HepG2 (cell line): ENCODE measurements around the gene TFDP2. TPM values are rescaled to one million over a fixed set of nuclear protein-coding genes. Genes with fewer than 3 reads are reported as not detected.
A peak's percentile ranks its signal among the peaks of the same experiment; 100 is the strongest.

Experiments
- CREB3 ChIP-seq: sonication (generic); formaldehyde crosslinking; IDR thresholded peaks from 2 replicates; pipeline ENCODE4 v1.5.0; 2020; ENCODE audit warnings: missing genetic modification reagents
- DMTF1 ChIP-seq: sonication (generic); formaldehyde crosslinking; IDR thresholded peaks from 2 replicates; pipeline ENCODE4 v1.4.0; 2020; ENCODE audit warnings: mild to moderate bottlenecking, missing genetic modification reagents
- GATA4 ChIP-seq: sonication (generic); IDR thresholded peaks from 2 replicates; pipeline ENCODE4 v1.6.1; 2016; ENCODE audit warnings: antibody characterized with exemption, low read depth, borderline replicate concordance
- HNF4G ChIP-seq, 2 experiments: sonication (generic) in 1 of 2; formaldehyde crosslinking in 1 of 2; IDR thresholded peaks; 2 replicates each; pipeline versions ENCODE4 v1.4.0 to v1.6.1; 2011 to 2020; ENCODE audit warnings: borderline replicate concordance in 2 of 2, low read depth in 2 of 2, mild to moderate bottlenecking in 2 of 2, low read length in 1 of 2, missing genetic modification reagents in 1 of 2, moderate library complexity in 1 of 2
- IKZF1 ChIP-seq: fragments of 450-650 bp; IDR thresholded peaks from 2 replicates; pipeline ENCODE4 v1.7.1; 2016
- MED1 ChIP-seq: sonication (generic); formaldehyde crosslinking; IDR thresholded peaks from 2 replicates; pipeline ENCODE4 v1.4.0; 2020; ENCODE audit warnings: missing genetic modification reagents
- NBN ChIP-seq: fragments of 450-650 bp; conservative IDR thresholded peaks from 2 replicates; pipeline ENCODE4 v1.6.1; 2017
- RAD51 ChIP-seq: fragments of 450-650 bp; IDR thresholded peaks from 2 replicates; pipeline ENCODE4 v1.6.1; 2016; ENCODE audit warnings: borderline replicate concordance
- SATB2 ChIP-seq: sonication (generic); formaldehyde crosslinking; IDR thresholded peaks from 2 replicates; pipeline ENCODE4 v1.5.0; 2020; ENCODE audit warnings: missing genetic modification reagents
- THAP11 ChIP-seq: IDR thresholded peaks from 2 replicates; pipeline ENCODE4 v1.6.1; 2016; ENCODE audit warnings: missing biosample characterization, missing genetic modification reagents
- ZFP36 ChIP-seq: fragments of 150-350 bp; IDR thresholded peaks from 2 replicates; pipeline ENCODE4 v1.6.1; 2018; ENCODE audit warnings: borderline replicate concordance, low read length, low read depth; ENCODE audit not compliant: partially characterized antibody
- ZNF367 ChIP-seq: sonication (generic); formaldehyde crosslinking; IDR thresholded peaks from 2 replicates; pipeline ENCODE4 v1.4.0; 2020; ENCODE audit warnings: missing genetic modification reagents, borderline replicate concordance
- ZNF549 ChIP-seq: sonication (generic); formaldehyde crosslinking; IDR thresholded peaks from 2 replicates; pipeline ENCODE4 v1.5.0; 2020; ENCODE audit warnings: missing genetic modification reagents
- ZNF572 ChIP-seq: sonication (generic); formaldehyde crosslinking; IDR thresholded peaks from 2 replicates; pipeline ENCODE4 v1.5.1; 2020; ENCODE audit warnings: mild to moderate bottlenecking, missing genetic modification reagents
- ZNF629 ChIP-seq: sonication (generic); formaldehyde crosslinking; conservative IDR thresholded peaks from 2 replicates; pipeline ENCODE4 v1.5.0; 2020; ENCODE audit warnings: missing genetic modification reagents
- ZNF687 ChIP-seq: sonication (generic); formaldehyde crosslinking; IDR thresholded peaks from 2 replicates; pipeline ENCODE4 v1.5.1; 2020; ENCODE audit warnings: mild to moderate bottlenecking, missing genetic modification reagents, moderate library complexity
- ZNF800 ChIP-seq: sonication (generic); formaldehyde crosslinking; IDR thresholded peaks from 2 replicates; pipeline ENCODE4 v1.4.0; 2020; ENCODE audit warnings: missing genetic modification reagents
- polyA plus RNA-seq, 8 experiments: library from polyadenylated mRNA; depleted of rRNA in 3 of 8; stranded (reverse) in 7 of 8; unstranded in 1 of 8; fragments of >200 nt; fragmentation: Illumina TruSeq in 4 of 8; extraction: Trizol in 4 of 8; gene quantifications; 2 replicates each; pipeline versions ENCODE4 v1.2.1 to v1.2.3, GENCODE V29; 2011 to 2016; ENCODE audit warnings: low read depth in 4 of 8, missing spikeins in 1 of 8, mixed read lengths in 1 of 8; ENCODE audit not compliant: insufficient read depth in 1 of 8
- total RNA-seq, 5 experiments: library from RNA; depleted of rRNA; stranded (reverse); fragments of >200 nt; fragmentation: Illumina TruSeq; extraction: Trizol; gene quantifications; 2 replicates each; pipeline ENCODE4 v1.2.3, GENCODE V29; 2016; ENCODE audit warnings: low read depth in 1 of 5

Gene TFDP2
- total and polyA plus RNA-seq, 2 of the 13 experiments (the other 11 are each of a cell fraction or from before 2014, with no cell fraction given), result 17.9 to 37.4 TPM

- TF ChIP-seq GATA4 (peak; percentile 26; the same call in 1 of the 2 replicates), ZNF367 (CRISPR knock-in tag) (no peak), THAP11 (CRISPR knock-in tag) (peak; percentile 57), ZNF572 (CRISPR knock-in tag) (no peak), NBN (no peak), IKZF1 (no peak), HNF4G (IDR thresholded peaks at IDR 0.05; ENCODE audit: borderline replicate concordance, low read depth, low read length) (peak; percentile 82), HNF4G (CRISPR knock-in tag; IDR thresholded peaks at IDR 0.05; ENCODE audit: borderline replicate concordance, low read depth) (no peak), ZNF629 (no peak; the same call in 1 of the 2 replicates), MED1 (CRISPR knock-in tag) (peak; percentile 2; the same call in 1 of the 2 replicates), ZFP36 (no peak), SATB2 (CRISPR knock-in tag) (no peak), ZNF800 (CRISPR knock-in tag) (peak; percentile 84; the same call in 1 of the 2 replicates), ZNF549 (CRISPR knock-in tag) (no peak), ZNF687 (CRISPR knock-in tag) (peak; percentile 90), CREB3 (CRISPR knock-in tag) (no peak), RAD51 (no peak), DMTF1 (no peak; the same call in 1 of the 2 replicates)
Measured at GRCh38 chr3:142148792-142149672, at the start of gene TFDP2 (continued).
